Measurements from ENCODE around the gene CEP192.
"Not testable (repeated sequence)": the region's sequence is repeated elsewhere in the genome, so short reads cannot be mapped to it uniquely, and the experiment has no call there.

The CEP192 gene

DNA sequence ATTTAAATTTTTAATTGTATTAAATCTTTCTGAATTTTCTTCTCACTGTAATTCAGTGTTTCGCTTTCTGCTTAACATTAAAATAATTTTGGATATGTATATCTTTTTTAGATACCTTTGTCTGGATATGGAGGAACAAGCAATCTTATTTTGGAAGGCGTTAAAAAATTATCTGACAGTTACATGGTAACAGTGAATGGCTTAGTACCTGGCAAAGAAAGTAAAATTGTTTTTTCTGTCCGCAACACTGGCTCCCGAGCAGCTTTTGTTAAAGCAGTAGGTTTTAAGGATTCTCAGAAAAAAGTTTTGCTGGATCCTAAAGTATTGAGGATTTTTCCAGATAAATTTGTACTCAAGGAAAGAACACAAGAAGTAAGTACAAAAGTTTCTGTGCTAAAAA is 95.7 kb downstream of the CEP192 start:
- no peak for TF ChIP-seq ZNF274 (IDR thresholded peaks at IDR 0.05; ENCODE audit: low read depth, low read length)
- no peak overlapping the region for H3K4me3 ChIP-seq (ENCODE audit: low read length)

- H3K4me3 ChIP-seq (ENCODE audit: low read length): no peak overlapping the region
- TF ChIP-seq ZNF274 (IDR thresholded peaks at IDR 0.05; ENCODE audit: low read depth, low read length): no peak
These were observed 104.3 kb downstream of the CEP192 start for GRCh38 chr18:13095466-13095865.

GRCh38 chr18:13096232-13096631 is 105.1 kb downstream of the CEP192 start:
- no peak overlapping the region for H3K4me3 ChIP-seq (ENCODE audit: low read length)
- no peak for TF ChIP-seq ZNF274 (IDR thresholded peaks at IDR 0.05; ENCODE audit: low read depth, low read length)

DNA sequence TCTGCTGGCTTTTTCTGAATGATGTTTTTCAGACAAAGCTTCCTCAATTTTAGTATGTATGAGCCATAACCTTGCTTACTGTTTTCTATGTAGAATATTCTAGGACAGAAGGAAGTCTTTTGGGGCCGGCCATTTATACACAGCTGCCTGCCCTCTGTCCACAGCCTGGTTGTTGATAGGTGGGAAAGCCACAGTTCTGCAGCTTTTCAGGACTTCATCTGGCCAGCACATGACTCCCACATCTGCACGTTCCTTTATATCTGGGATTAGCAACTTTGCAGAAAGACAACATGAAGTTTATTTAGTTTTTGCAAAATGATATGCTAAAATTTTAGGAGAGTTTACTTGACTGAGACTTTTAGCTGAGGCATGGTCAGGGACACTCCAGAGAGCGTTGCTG is 105.6 kb downstream of the CEP192 start:
- no peak overlapping the region for H3K4me3 ChIP-seq (ENCODE audit: low read length)
- no peak for TF ChIP-seq ZNF274 (IDR thresholded peaks at IDR 0.05; ENCODE audit: low read depth, low read length)

DNA sequence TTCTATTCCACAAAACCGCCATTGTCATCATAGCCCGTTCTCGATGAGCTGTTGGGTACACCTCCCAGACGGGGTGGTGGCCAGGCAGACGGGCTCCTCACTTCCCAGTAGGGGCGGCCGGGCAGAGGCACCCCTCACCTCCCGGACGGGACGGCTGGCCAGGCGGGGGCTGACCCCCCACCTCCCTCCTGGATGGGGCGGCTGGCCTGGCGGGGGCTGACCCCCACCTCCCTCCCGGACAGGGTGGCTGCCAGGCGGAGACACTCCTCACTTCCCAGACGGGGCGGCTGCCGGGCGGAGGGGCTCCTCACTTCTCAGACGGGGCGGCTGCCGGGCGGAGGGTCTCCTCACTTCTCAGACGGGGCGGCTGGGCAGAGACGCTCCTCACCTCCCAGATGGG is 106.9 kb downstream of the CEP192 start:
- not testable (repeated sequence) for H3K4me3 ChIP-seq (ENCODE audit: low read length)

GRCh38 chr18:13099113-13099512 is 108.0 kb downstream of the CEP192 start:
- no peak overlapping the region for H3K4me3 ChIP-seq (ENCODE audit: low read length)
- no peak for TF ChIP-seq ZNF274 (IDR thresholded peaks at IDR 0.05; ENCODE audit: low read depth, low read length)

DNA sequence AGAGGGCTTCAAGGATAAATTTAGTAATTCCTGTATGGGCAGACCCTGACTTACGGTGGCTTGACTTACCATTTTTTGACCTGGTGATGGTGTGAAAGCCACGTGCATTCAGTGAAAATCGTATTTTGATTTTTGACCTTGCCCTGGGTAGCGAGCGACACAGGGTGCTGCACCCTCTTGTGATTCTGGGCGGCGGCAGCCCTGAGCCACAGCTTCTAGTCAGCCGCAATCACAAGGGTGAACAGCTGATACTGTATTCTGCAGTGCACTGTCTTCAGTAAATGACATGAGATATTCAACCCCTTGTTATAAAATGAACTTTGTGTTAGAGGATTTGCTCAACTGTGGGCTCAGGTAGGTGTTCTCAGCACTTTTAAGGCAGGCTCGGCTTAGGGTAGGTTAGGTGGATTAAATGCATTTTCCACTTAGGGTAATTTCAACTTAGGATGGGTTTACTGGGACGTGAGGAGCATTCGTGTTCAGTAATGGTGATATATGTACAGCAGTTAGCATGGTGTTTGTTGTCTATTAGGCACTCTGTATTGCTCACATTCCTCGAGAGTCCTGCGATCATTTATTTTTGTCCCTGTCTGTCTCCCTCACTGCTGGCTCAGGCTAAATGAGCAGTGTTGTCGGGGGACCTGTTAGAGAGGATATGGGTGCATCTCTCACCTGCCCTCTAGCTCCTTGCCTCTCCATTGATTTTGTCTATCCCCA is 109.9 kb downstream of the CEP192 start:
- no peak for TF ChIP-seq ZNF274 (IDR thresholded peaks at IDR 0.05; ENCODE audit: low read depth, low read length)
- no peak overlapping the region for H3K4me3 ChIP-seq (ENCODE audit: low read length)

DNA sequence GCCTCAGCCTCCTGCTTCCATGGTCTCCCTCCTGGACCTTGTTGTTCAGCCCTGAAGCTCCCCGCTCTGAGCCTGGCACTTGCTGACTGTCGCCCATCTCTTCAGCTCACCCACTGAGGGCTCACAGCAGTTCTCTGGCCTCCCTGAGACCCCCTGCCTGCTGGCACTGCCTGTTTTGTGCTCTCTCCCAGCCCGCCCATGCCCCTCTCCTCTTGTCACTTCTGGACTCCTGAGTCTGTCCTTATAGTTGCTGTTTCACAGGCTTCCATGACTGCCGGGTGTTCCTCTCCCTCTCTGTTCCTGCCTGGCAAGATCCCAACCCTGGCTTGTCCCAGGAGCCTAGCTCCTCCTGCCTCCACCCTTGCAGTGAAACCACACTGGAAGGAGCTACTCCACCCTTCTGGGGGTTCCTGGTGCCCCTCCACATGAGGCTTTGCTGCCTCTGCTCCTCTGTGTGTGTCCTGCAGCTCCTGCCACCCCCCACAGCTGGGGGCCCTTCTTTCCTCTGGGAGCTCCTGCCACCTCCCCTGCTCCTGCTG is 110.6 kb downstream of the CEP192 start:
- H3K4me3 ChIP-seq (ENCODE audit: low read length): no peak overlapping the region
- TF ChIP-seq ZNF274 (IDR thresholded peaks at IDR 0.05; ENCODE audit: low read depth, low read length): no peak

GRCh38 chr18:13103366-13103765 is 112.2 kb downstream of the CEP192 start:
- no peak overlapping the region for H3K4me3 ChIP-seq (ENCODE audit: low read length)
- TF ChIP-seq ZNF274 (IDR thresholded peaks at IDR 0.05; ENCODE audit: low read depth, low read length): no peak

GRCh38 chr18:13105059-13105458 is 113.9 kb downstream of the CEP192 start:
- no peak overlapping the region for H3K4me3 ChIP-seq (ENCODE audit: low read length)
- no peak for TF ChIP-seq ZNF274 (IDR thresholded peaks at IDR 0.05; ENCODE audit: low read depth, low read length)

DNA sequence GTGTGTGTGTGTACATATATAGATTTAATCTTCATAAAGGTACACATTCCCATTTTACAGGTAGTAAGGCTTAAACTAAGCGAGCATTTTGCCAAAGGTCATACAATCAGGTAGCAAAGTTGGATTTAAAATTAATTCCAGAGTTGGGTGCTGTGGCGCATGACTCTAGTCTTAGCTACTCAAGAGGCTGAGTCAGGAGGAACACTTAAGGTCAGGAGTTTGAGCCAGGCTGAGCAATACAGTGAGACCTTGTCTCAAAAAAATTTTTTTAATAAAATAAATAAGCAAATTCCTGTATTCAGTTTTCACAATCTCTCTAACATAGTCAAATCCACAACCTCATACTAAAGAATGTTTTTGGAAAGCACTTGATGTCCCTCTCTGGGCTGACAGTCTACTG is 115.9 kb downstream of the CEP192 start:
- no peak for TF ChIP-seq ZNF274 (IDR thresholded peaks at IDR 0.05; ENCODE audit: low read depth, low read length)
- no peak overlapping the region for H3K4me3 ChIP-seq (ENCODE audit: low read length)

- H3K4me3 ChIP-seq (ENCODE audit: low read length): no peak overlapping the region
- no peak for TF ChIP-seq ZNF274 (IDR thresholded peaks at IDR 0.05; ENCODE audit: low read depth, low read length)
These were observed 117.2 kb downstream of the CEP192 start for GRCh38 chr18:13108330-13108729.

- no peak overlapping the region for H3K4me3 ChIP-seq (ENCODE audit: low read length)
- no peak for TF ChIP-seq ZNF274 (IDR thresholded peaks at IDR 0.05; ENCODE audit: low read depth, low read length)
These were observed 119.4 kb downstream of the CEP192 start for GRCh38 chr18:13110559-13110958.

GRCh38 chr18:13112982-13113381 is 121.8 kb downstream of the CEP192 start:
- no peak for TF ChIP-seq ZNF274 (IDR thresholded peaks at IDR 0.05; ENCODE audit: low read depth, low read length)
- H3K4me3 ChIP-seq (ENCODE audit: low read length): no peak overlapping the region

DNA sequence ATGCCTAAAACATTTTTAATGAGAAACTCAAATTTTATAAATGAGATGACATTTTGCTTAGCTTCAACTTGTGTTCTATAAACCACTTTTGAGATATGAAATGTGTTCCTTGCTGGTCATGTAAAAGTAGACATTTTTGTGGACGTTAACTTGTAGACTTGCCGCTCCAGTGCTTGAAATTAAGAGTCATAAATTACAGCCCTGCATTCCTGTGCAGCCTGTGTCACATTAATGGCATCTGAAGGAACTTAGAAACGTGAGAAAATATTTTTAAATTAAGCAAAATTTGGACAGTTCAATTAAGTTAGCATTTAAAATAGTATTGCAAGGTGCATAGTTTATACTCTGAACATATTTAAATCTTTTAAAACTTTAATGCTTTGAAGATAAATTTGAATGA is 129.1 kb downstream of the CEP192 start:
- no peak overlapping the region for H3K4me3 ChIP-seq (ENCODE audit: low read length)
- TF ChIP-seq ZNF274 (IDR thresholded peaks at IDR 0.05; ENCODE audit: low read depth, low read length): no peak

- no peak for TF ChIP-seq ZNF274 (IDR thresholded peaks at IDR 0.05; ENCODE audit: low read depth, low read length)
- no peak overlapping the region for H3K4me3 ChIP-seq (ENCODE audit: low read length)
These were observed 129.8 kb downstream of the CEP192 start for GRCh38 chr18:13120983-13121441.
